NCI-H82 treated with DMSO at 0.1 percent for 48 hours (cell line): Measurements from ENCODE around the gene CLPTM1L.
"Not testable (repeated sequence)": the region's sequence is repeated elsewhere in the genome, so short reads cannot be mapped to it uniquely, and the experiment has no call there.

Experiments used
- DNase-seq: peaks from one replicate; lab custom pipeline; 2025; ENCODE audit not compliant: unreplicated experiment; lab: John Stamatoyannopoulos, UW

The CLPTM1L gene

GRCh38 chr5:1380910-1381309 is 36.0 kb upstream of the CLPTM1L start:
- no peak for DNase-seq

- DNase-seq, result no peak
Measured at GRCh38 chr5:1380011-1380817, 35.3 kb upstream of the CLPTM1L start.

GRCh38 chr5:1378866-1379659 is 34.2 kb upstream of the CLPTM1L start:
- no peak for DNase-seq

GRCh38 chr5:1378096-1378495 is 33.2 kb upstream of the CLPTM1L start:
- no peak for DNase-seq

GRCh38 chr5:1376981-1377380 is 32.1 kb upstream of the CLPTM1L start:
- no peak for DNase-seq

- no peak for DNase-seq
Measured at GRCh38 chr5:1375871-1376810, 31.2 kb upstream of the CLPTM1L start.

- DNase-seq, result no peak
Measured at GRCh38 chr5:1374679-1375055, 29.8 kb upstream of the CLPTM1L start.

- DNase-seq, result no peak
Measured at GRCh38 chr5:1374030-1374678, 29.3 kb upstream of the CLPTM1L start.

- DNase-seq, result not testable (repeated sequence)
Measured at GRCh38 chr5:1371972-1372342, 27.1 kb upstream of the CLPTM1L start.

- DNase-seq, result no peak
Measured at GRCh38 chr5:1371218-1371971, 26.5 kb upstream of the CLPTM1L start.

GRCh38 chr5:1370006-1370405 is 25.1 kb upstream of the CLPTM1L start:
- DNase-seq, result no peak

GRCh38 chr5:1368756-1369155 is 23.9 kb upstream of the CLPTM1L start:
- DNase-seq, result no peak

- DNase-seq, result no peak
Measured at GRCh38 chr5:1368236-1368635, 23.3 kb upstream of the CLPTM1L start.

- no peak for DNase-seq
Measured at GRCh38 chr5:1367149-1367548, 22.2 kb upstream of the CLPTM1L start.

GRCh38 chr5:1366514-1366913 is 21.6 kb upstream of the CLPTM1L start:
- DNase-seq, result no peak

GRCh38 chr5:1364211-1364610 is 19.3 kb upstream of the CLPTM1L start:
- no peak for DNase-seq

- DNase-seq, result no peak
Measured at GRCh38 chr5:1363581-1363980, 18.7 kb upstream of the CLPTM1L start.

GRCh38 chr5:1363160-1363559 is 18.3 kb upstream of the CLPTM1L start:
- no peak for DNase-seq

- DNase-seq, result no peak
Measured at GRCh38 chr5:1362242-1363015, 17.5 kb upstream of the CLPTM1L start.
